Umbilical cord (tissue), 2 donors: ENCODE data around the gene UCMA. TPM values are rescaled to one million over a fixed set of nuclear protein-coding genes. Genes with fewer than 3 reads are reported as not detected.

Experiments
- DNase-seq: peaks from one replicate; pipeline ENCODE4 v3.0.0-alpha.2; 2015; ENCODE audit warnings: low spot score
- total RNA-seq: library from RNA; depleted of rRNA; stranded (reverse); fragments of >200 nt; gene quantifications from one replicate; pipeline ENCODE4 v1.2.3, GENCODE V29; 2014; ENCODE audit warnings: low replicate concordance; ENCODE audit not compliant: insufficient read depth

UCMA gene
- total RNA-seq, 1 donor from 2014 or later = 3.9 TPM

GRCh38 chr10:13233358-13233757, 816 bp downstream of the UCMA start:
- no peak for DNase-seq

DNA sequence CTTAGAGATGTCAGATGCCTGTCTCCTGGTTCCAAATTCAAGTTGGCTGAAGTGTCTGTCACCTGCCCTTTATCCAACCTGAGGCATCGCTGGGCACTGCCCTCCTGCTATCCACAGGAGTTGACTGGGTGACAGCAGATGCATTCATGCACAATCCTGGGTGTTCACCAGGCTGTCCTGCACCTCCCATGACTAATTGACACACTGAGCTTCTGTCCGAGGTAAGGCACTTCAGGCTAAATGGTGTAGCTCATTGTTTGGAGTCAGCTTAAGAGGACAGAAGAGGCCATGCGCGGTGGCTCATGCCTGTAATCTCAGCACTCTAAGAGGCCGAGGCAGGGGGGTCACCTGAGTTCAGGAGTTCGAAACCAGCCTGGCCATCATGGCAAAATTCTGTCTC, 2.4 kb downstream of the UCMA start:
- DNase-seq = no peak

DNA sequence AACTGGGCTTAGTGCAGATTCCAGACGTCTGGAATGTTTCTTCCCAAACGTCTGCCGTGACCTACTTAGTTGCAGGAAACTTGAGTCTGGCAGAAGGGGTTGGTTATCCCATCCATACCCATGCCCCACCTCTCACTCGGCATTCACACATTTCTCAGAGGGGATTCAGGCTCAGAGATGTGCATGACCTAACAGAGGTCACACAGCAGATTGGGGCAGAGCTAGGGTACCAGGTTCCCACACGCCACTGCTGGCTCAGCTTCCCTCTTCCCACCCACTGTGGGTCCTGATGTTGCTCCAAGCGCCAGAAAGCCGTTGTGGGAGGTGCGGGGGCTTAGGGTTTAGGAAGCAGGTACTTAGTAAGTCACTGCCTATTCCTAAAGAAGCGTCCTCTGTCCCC, 3.0 kb downstream of the UCMA start:
- peak; percentile 30 for DNase-seq

DNA sequence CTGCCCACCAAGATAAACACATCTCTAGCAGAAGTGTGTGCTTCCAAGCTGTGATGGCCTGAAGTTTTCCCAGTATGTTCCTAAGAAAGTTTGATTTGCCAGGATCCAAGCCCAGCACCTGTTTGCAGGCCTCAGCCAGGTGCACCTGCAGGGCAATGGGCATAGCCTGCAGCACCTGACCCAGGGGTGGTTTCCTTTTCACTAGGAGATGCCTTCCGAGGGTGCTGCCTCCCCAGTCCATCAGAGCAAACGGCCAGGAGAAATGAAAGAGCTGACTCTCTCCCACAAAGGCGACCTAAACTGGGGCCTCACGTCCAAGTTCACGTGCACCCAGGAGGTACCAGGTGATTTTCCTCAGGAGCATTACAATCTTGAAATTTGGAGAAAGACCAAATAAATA, 7.1 kb downstream of the UCMA start:
- no peak for DNase-seq

GRCh38 chr10:13225601-13226000, 8.6 kb downstream of the UCMA start:
- no peak for DNase-seq

GRCh38 chr10:13224210-13224995, 9.8 kb downstream of the UCMA start:
- no peak for DNase-seq

GRCh38 chr10:13223241-13223640, 10.9 kb downstream of the UCMA start:
- no peak for DNase-seq

- no peak for DNase-seq
Measured at GRCh38 chr10:13222566-13222965, 11.6 kb downstream of the UCMA start.

DNA sequence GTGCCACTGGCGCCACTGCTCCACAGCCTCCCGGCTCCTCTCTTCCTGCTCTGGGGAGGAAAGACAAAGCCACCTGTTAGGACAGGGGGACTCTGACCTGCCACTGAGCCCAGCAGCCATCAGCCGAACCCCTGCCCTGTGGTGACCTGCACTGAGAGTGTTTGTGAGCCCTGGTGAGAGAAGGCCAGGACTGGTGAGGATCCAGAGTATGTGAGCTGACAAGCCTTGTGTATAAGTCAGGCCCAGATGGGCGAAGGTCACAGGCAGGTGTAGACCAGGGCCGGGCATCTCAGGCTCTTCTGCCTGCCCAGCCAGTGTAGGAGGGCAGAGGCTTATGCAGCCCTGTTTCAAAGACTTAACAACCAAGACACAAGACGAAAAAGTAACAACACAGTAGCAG, 12.0 kb downstream of the UCMA start:
- no peak for DNase-seq

GRCh38 chr10:13221572-13221971, 12.6 kb downstream of the UCMA start:
- no peak for DNase-seq

DNA sequence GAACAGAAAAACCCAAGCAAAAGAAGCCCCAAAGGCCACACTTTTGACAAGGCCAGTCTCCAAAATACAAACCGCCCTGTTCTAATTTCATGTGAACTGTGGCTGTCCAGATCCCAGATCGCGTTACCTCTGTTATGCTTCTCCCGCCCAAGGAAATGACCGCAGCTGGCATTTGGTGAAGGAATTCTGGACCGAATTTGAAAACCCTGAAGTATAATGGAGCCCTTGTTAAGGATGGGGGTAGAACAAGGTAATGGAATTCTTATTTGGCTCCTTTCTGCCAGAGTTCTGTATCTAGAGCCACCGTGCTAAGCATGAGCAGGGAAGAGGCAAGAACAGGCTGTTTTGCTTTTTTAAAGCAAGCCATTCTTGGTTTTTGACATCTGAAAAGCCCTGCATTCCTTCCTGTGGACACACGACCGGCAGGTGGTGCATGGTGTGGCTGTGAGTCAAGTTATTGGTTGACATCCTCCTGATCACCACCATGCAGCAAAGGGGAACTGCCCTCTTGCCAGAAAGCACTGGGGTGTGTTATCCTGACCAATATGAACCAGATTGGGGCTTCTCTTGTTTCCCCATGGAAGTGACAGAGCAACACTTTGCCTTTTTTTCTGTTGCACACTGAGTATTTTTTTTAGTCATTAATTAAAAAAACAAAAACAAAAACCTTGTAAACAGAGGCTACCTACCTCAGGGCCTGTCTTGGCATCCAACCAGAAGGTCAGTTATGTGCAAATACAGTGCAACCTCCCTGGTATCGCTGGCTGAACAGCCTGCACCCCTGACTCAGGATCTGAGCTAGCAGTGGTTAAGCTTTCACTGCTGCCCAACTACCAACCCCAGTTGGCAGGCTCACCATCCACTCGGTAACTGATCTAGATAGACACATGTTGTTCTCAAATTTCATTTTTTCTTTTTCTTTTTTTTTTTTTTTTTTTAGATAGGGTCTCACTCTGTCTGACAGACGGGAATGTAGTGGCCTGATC, 14.2 kb downstream of the UCMA start:
- no peak for DNase-seq

- no peak for DNase-seq
Measured at GRCh38 chr10:13218878-13219277, 15.3 kb downstream of the UCMA start.

- no peak for DNase-seq
Measured at GRCh38 chr10:13213163-13213562, 21.0 kb downstream of the UCMA start.

DNA sequence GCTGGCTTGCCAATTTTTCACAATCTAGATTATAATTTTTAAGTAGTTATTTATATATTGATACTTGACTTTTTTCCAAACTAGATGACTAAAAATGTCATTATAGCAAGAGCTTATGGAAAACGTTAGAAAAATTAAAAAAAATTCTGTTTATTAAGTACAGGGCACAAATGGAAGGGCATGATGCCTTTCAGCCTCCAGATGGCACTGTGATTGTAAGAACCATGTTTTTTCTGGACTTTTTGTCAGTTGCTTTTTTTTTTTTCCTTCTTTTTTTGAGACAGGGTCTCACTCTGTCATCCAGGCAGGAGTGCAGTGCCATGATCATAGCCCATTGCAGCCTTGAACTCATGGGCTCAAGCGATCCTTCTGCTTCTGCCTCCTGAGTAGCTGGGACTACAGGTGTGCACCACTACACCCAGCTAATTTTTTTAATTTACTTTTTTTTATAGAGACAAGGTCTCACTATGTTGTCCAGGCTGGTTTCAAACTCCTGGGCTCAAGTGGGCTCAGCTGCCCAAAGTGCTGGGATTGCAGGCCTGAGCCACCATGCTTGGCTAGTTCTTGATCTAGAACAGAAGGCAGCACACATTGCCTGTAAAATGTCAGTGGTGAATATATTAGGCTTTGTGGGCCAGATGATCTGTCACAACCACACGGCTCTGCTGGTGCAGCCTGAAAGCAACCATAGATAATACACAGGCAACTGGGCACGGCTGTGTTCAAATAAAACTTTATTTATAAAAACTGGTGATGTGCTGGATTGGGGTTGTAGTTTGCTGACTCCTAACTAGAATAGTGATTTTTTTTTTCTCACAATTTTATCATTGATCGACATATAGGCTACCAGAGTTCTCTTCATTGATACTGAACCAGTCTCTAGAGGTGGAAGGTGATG, 27.4 kb downstream of the UCMA start:
- DNase-seq = peak; percentile 20

GRCh38 chr10:13206091-13206490, 28.1 kb downstream of the UCMA start:
- no peak for DNase-seq

DNA sequence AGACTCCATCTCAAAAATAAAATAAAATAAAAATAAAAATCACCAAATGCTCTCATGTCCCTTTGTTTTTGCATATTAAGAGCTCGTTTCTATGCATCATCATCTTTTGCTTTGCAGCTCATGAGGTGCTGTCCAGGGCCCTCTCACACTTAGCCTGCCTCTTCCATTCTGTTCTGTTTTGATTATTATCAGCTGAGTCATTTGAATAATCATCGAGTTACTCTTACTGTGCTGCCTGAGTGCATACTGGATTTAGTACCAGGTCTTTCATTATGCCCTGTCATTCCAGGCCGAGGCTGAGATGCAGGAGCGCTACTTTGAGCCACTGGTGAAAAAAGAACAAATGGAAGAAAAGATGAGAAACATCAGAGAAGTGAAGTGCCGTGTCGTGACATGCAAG, 33.0 kb downstream of the UCMA start:
- DNase-seq = no peak

- no peak for DNase-seq
Measured at GRCh38 chr10:13195016-13195415, 39.2 kb downstream of the UCMA start.

GRCh38 chr10:13193637-13194036, 40.5 kb downstream of the UCMA start:
- DNase-seq = no peak

GRCh38 chr10:13191362-13191761, 42.8 kb downstream of the UCMA start:
- DNase-seq = no peak

DNA sequence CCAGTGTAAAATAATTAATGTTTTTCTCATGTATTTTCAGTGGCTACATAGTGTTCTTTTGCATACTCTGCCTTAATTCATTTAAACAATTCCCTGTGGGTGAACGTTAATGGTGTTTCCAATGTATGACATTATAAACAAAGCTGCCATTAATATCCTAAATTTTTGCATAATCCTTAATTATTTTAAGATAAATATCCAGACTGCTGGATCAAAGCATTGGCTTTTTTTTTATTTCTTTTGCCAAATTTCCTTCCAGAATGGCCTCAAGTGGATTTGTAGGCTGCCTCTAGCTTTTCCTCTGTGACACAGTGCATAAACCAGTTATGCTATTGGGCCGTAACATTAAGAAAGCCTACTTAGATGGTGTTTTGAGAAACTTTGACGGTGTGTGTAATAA, 43.4 kb downstream of the UCMA start:
- DNase-seq = no peak

DNA sequence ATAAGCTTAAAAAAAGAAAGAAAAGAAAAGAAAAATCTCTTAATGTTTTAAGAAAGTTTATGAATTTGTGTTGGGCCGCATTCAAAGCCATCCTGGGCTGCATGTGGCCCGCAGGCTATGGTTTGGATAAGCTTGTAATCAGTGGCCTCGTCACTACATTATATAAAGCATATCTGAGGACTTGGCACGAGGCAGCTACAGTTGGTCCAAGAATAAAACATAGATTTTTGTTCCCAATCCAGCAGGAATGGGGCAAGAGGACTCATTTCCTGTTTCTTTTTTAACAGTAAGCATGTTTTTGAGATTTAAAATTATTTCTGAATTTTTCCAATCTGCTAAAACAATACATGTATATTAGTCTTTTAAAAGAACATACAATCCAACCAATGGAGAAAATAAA, 44.2 kb downstream of the UCMA start:
- peak; percentile 25 for DNase-seq

DNA sequence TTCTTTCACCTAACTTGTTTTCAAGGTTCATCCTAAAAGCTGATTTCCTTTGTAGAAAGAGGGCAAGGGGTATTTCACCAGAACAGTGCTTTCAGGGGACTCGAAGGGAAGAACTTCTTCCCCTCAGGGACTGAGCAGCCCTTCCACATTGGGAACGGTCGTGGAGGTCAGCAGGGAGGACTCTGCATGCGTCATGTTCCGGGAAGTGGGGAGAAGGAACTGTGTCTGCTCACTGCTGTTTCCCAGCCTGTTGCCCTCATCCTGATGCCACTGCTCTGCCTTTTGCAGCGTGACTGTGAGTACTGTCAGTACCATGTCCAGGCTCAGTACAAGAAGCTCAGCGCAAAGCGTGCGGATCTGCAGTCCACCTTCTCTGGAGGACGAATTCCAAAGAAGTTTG, 45.6 kb downstream of the UCMA start:
- DNase-seq = no peak
